Stimulated activated CD8-positive, alpha-beta memory T cell treated with anti-CD3 and anti-CD28 coated beads, Interleukin-7, amount 100 ng/mL, for 4 hours (primary cell): ENCODE measurements around the gene PRG3.
"Not testable (repeated sequence)": the region's sequence is repeated elsewhere in the genome, so short reads cannot be mapped to it uniquely, and the experiment has no call there.

ENCODE experiments used
- DNase-seq, 2 donors: peaks; one replicate each; pipeline ENCODE4 v3.0.0-alpha.2; 2020; ENCODE audit warnings: low read depth in 2 of 2

Gene PRG3

DNA sequence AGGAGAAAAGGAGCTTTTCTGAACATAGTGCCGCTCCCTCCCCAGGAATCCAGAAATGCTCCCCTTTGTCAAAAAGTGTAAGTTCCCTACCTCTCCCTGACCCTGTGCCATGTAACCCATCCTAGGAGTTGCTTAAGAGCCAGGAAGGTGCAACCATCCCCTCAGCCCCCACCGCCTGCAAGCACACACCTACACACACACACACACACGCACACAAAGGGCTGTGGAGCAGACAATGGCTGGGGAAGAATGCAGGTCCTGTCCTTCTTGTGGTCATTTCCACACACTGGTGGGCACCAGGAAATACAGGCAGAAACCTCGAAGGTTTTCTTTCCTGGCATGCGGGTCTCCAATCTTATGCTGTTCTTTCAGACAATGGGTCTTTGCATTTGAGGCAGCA lies 41.6 kb downstream of the PRG3 start:
- no peak for DNase-seq

DNA sequence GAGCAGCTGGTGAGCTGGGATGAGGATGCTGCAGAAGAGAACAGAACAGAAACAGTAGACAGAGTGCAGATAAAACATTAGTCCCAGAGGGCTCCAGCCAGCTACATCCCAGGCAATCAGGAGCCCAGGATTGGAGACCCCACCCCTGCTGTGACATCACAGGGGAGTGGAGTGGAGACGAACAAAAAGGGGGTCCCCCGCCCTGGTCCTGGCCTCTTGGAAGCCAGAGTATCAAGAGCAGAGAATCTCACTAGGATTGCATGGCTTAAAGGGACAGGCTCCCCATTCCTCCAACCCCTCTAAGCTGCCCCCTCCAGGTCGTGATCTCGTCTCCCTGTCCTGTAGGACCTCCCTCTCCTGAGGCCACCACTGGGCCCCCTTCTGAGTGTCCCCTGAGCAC lies 42.8 kb downstream of the PRG3 start, which contains the start of gene P2RX3:
TSS of gene P2RX3 (plus strand) at position 211 of the 400 bp plus-strand sequence. CDS start 199 bp downstream, outside the sequence.
- no peak for DNase-seq

DNA sequence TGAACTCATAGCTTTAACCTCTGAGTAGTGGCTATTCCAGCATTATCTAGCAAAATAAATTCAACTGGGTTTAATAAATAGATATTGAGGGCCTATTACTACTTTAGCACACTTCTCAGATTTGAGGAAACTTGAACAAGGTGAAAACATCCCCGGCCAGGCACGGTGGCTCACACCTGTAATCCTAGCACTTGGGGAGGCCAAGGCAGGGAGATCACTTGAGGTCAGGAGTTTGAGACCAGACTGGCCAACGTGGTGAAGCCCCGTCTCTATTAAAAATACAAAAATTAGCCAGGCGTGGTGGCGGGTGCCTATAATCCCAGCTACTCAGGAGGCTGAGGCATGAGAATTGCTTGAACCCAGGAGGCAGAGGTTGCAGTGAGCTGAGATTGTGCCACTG lies 44.1 kb downstream of the PRG3 start:
- not testable (repeated sequence) for DNase-seq

DNA sequence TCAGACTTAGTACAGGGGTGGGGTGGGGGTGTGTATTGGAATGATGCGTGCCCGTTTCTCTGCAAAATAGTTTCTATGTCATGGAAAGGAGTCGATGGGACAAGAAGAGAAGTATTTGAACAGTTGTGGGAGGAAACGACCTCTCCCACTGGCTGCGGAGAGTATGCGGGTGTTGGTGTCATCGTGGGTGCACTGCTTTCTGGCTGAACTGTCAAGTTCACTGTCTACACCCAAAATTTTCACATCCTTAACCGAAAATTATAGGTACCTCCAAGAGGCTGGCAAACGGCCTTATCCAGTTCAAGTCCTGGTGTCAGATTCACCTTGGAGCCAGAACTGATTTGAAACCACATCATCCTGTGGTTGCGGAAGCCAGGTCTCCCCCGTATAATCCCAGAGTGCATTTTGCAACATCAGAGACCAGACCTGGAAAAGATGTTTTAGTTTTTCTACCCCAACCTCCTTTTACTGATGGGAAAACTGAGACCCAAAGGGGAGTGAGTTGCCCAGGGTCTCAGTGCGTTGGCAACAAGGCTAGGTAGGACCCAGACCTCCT lies 44.8 kb downstream of the PRG3 start:
- DNase-seq = no peak

DNA sequence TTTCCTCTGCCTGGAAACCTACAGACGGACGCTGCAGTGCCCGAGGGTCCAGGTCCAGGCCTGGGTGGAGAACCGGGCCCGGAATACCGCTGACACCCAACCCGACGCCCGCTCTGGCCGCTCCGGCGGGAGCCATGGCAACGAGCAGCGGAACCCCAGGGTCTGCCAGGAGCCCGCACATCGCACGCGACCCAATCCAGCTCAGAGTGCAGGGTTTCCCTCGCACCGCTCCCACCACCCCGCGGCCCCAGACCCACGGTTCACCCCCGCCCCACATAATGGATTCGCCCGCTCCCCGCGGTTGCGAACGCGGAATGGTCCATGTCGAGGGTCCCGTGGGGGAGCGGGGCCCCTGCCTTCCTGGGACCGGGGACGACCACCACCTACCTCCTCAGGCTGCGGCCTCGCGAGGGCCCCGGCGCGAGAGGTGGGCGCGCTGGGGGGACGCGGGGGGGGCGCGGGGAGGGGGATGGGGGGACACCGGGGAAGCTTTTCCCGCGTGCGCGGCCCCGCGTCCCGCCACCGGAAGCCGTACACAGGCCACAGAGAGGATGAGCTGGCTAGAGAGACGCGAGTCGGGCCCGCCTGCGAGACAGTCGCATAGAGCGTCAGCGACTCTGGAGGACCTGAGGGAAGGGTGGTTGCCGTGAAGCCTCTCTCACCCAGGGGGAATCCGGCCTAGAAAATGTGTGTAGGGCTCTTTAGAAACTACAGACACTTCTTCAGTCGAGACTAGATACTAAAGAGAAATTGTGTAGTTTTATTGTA lies 45.4 kb downstream of the PRG3 start, which contains the start of gene SSRP1:
TSS of gene SSRP1 (minus strand) at position 550 of the 768 bp plus-strand sequence. CDS start 771 bp downstream, outside the sequence.
- peak; percentile 82 for DNase-seq

DNA sequence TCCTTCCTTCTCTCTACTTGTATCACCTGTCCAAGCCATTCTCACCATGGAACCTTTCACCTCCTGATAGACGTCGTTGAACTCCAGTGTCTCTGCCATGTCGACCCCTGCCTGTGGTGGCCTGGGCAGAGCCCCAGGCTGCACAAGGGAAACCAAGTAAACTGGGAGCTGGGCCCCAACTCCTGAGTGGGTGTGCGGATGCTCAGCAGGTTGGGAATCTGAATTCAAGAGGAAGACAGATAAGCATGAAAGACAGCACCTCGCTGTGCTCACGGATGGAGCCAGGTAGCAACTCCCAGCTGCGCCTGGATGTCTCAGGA lies 46.0 kb downstream of the PRG3 start:
- DNase-seq = no peak

DNA sequence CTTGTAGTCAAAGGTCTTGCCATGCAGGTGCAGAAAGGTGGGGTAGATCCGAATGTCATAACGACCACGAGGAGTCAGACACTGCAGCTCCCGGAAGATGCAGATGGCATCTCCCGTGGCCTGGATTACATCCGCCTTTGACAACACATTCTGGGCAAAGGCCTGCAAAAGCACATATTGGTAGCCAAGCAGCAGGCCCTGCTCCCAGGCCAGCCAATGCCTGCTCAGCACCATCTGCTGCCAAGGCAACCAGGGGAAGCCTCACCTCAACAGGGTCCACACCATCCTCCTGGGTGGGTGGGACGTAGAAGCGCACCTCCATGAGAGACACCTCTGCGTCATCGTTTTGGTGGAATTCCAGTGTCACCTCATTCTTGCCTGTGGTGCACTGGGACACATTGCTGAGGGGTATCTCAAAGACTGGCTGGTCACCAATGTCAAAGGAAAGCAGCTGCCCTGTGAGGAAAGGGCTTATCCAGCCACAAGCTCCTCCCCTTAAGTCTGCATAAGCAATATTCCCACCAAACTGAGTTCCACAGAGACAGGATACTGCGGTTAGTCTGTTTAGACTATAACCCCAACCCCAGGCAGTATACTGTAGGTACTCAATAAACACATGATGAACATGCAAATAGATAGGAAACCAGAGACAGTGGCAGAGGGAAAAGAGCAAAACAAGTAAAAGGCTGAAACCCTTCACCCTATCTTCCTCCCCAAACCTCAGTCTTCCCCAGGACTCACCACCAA lies 48.1 kb downstream of the PRG3 start:
- DNase-seq = no peak

DNA sequence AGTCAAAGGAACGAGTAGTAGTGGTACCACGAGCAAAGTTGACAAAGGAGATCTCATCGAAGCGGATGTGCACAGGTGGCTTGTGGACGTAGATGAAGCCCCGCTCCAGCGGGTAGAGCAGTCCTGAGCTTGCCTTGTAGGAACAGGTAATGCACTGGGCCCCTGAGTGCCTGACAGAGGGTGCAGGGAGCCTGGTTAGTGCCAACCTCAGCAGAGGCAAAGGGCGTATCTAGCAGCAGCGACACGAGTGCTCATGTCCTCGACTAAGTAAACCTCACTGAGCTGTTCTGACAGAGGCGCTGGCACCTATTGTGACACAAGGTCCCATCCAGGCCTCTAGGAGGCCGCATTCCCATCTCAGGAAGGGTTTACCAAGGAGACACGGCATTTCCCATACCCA lies 49.2 kb downstream of the PRG3 start:
- DNase-seq = no peak

DNA sequence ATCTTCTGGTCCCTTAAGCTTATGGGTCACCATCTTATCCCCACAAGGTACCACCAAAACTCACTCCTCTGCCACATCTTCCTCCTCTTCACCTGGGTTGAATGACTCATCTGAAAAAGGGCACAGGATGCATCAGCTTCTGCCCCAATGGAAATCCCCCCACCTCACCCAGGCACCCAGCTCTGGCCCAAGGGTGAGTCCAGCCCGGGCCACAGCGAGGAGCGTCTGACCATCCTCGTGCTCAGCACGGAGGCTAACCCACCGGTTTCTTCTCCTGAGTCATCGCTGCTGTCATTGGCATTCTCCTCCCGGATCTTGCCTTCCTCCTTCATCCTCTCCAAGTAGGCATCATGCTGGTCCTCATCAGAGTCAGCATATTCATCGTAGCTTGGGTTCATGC lies 50.9 kb downstream of the PRG3 start:
- DNase-seq = no peak

DNA sequence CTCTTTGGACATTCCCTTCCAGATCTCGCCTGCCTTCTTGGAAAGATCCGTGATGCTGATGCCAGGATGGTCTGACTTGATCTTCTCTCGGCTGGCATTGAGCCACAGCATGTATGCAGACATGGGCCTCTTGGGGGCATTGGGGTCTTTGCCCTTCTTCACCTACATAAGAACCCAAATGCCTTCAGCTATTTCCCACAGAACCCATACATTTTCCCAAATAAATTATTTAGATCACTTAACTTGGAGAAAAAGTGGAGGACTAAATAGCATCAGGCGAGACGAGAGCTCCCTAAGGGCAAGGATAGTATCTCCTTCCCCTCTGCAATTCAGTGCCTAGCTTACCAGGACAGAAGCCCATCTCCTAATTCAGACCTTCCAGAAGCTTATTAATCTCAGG lies 53.2 kb downstream of the PRG3 start:
- DNase-seq = no peak
